Measurements from ENCODE around the gene GNA14.

- TF ChIP-seq CTCF (IDR thresholded peaks at IDR 0.05) (no peak), ZFX (IDR thresholded peaks at IDR 0.05; ENCODE audit: borderline replicate concordance) (no peak)
Observed at GRCh38 chr9:77600810-77601209, 47.3 kb downstream of the GNA14 start.
